Measurements from ENCODE around the gene SPRYD3.

The SPRYD3 gene

GRCh38 chr12:53077030-53077429 lies 2.2 kb downstream of the SPRYD3 start:
- no peak for DNase-seq

DNA sequence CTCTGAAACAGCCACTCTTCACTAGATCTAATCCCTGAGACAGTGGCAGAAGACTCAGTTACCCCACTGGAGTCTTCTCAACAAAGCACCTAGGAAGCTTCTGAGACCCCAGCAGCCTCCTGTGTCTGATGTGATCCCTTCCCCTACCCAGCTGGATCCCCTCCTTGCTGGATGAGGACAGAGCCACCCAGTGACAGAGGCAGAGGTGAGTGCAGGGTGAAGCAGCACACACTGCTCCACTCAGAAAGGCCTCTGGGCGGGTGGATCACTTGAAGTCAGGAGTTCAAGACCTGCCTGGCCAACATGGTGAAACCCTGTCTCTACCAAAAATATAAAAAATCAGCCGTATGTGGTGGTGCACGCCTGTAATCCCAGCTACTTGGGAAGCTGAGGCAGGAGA lies 2.7 kb downstream of the SPRYD3 start:
- DNase-seq: no peak

DNA sequence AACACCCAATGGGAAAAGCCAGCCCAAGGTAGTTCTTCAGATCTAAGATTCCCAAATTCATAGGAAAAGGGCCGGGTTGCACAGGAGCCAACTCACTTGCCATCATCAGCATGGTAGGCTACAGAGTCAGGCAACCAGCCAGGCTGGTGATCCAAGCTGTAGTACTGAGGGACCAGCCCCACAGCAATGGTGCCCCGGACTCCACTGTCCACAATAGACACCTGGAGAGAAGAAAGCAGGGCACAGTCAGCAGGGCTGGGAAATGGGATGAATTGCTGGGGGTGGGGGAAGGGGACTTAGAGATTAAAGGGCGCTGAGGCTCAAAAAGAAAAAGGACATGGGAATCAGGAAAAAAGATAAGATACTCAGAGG lies 4.2 kb downstream of the SPRYD3 start:
- DNase-seq: no peak

DNA sequence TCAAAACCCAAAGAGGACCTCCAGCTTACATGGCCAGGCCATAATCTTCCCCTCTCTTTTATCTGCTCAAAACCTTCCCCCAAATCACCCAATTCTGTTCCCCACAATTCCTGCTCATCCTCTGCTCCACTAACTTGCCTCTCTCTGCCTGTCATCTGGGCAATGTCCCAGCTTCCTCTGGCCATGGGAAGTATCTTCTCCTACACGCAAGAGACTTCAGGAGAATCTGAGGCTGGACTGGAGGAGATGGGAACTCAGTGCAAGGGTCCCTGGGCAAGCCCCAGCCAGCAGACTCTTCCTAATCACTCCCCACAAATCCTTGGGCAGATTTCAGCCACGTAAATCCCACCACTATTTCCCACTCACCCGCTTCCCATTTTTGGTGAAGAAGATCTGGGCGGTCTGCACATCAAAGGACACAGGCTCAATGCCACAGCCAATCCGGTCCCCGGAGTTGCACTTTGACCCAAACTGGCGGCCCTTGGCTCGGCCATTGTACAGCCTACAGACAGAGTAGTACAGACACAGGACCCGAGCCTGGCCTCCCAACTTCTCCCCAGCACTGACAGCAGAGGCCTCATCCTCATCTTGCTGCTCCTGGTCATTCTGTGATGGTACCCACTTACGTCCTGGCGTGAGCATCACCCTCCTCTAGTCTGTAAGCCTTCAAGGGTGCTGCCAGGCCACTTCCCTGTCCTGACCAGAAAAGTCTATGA lies 4.7 kb downstream of the SPRYD3 start:
- DNase-seq: no peak

DNA sequence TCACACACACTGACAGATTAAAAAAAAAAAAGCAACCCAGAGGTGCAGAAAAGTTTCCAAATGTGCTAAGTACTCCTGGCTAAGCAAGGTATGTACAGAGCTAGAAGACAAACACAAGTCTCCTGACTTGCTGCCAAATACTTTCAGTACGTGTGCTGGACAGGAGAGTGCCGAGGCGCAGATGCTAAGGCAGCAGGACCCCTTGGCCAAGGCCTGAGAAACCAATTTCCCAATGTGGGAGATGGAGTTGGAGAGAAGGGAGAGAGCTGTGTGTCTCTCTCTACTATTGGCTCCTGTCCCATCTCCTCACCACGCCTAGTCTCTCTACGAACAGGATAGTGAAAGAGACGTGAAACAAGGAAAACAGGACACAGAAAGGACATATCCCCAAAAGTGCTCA lies 5.3 kb downstream of the SPRYD3 start:
- DNase-seq: no peak

- DNase-seq: no peak
Observed at GRCh38 chr12:53071591-53072551, 7.3 kb downstream of the SPRYD3 start.

DNA sequence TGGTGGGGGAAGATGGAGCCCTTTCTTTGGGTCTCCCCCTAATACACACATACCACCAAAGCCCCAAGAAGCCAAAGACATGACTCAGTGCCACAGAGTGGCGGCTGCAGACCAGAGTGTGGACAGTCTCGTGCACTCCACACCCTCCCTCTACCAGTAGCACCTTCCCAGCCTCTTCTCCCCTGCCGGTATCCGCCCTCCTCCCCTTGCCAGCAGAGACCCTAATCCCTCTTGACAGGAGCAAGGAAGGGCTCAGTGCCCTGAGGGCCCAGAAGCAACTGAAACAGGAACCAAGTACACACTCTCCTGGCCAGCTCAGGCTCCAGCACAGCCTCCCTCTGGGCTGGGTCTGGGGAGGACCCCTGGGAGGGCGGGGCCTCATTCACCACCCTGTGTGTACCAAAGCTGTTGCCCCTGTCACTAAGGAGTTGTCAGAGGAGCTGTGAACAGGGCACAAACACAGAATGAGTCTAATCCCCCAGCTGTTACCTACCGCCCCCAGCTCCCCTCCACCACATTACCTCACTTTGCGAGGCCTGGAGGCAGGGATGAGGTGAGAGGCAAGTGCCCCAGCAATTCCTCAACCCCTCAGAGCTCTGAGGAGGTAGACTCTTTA lies 8.2 kb downstream of the SPRYD3 start:
- DNase-seq: no peak

GRCh38 chr12:53069621-53070410 lies 9.4 kb downstream of the SPRYD3 start:
- DNase-seq: no peak

- DNase-seq: no peak
Observed at GRCh38 chr12:53068811-53069585, 10.2 kb downstream of the SPRYD3 start.

- no peak for DNase-seq
Observed at GRCh38 chr12:53067993-53068770, 11.0 kb downstream of the SPRYD3 start.

- DNase-seq: no peak
Observed at GRCh38 chr12:53067074-53067992, 11.9 kb downstream of the SPRYD3 start.

DNA sequence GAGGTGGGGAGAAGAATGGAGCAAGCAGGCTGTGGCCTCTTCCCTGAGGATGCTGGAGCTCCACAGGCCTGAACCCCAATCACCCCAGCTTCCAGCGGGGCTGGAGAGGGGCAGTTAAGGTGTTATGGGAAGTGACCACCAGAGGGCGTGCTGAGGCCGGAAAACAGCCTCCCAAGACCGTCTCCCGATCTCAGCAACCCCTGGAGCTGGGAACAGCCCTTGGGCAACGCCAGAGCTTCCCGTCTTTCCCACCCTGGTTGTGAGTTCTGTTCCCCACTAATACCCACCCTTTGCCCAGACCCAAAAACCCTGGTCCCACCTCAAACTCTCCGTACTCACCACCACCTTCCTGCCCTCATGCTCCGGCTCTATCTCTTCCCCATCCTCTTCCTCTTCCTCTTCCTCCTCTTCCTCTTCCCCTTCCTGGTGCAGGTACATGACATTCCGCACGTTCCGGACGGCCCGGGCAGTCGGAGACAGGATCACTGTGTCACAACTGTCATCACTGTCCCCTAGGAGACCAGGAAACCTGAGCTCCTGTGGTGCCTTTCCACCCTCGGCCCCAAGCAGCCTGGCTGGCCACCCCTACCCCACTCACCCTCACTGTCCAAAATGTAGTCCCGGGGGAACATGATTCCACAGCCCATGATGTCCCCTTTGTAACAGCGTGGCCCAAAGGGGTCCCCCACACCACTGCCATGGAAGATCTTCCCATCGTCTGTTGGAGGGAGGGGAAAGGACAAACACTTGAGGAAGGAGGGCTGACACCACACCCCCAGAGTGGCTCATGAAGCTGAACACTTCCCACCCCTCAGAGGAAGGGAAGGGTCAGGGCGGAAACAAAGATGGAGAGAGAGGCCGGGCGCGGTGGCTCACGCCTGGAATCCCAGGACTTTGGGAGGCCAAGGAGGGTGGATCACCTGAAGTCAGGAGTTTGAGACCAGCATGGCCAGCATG lies 12.9 kb downstream of the SPRYD3 start:
- peak; percentile 54 for DNase-seq

GRCh38 chr12:53065470-53065869 lies 13.7 kb downstream of the SPRYD3 start:
- DNase-seq: no peak

GRCh38 chr12:53064613-53065436 lies 14.4 kb downstream of the SPRYD3 start:
- no peak for DNase-seq

DNA sequence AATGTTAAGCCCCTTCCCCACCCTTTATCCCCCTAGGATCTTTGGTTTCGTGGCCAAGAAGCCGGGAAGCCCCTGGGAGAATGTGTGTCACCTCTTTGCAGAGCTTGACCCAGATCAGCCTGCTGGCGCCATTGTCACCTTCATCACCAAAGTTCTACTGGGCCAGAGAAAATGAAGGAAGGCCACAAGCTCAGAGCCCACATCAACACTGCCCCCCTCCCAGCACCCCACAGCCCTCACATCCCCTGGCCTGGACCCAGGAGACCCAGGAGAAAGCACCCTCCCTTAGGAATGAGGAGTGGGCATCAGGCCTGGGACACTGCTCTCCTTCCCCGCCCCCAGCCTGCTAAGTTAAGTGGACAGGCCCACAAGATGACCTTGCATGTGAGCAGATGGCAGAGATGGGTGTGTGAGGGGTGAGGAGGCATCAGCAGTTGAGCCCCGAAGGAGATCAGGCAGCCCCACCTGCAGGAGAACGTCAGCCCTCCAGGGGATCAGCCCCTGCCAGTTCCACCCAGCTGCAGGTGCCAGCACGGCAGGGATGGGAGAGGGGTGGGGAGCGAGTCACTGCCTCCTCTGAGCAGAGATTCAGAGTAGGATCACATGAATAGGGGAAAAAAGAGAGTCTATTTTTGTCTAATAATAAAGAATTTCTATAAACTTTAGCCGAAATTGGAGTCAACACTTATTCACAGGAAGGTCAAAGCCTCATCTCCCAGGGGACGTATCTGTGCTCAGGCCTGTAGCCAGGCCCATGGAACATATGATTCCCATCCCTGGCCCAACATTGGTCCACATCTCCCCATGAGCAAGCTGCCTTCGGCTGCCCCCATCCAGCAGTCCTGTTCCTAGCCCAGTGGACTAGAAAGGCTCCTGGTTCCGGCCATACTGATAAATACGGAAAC lies 15.2 kb downstream of the SPRYD3 start:
- no peak for DNase-seq

GRCh38 chr12:53062977-53063707 lies 16.0 kb downstream of the SPRYD3 start:
- DNase-seq: no peak

Data from CD4-positive, alpha-beta T cell treated with Interleukin-4 for 4 hours (primary cell).